ENCODE results near the gene RTF2. TPM values are rescaled to one million over a fixed set of nuclear protein-coding genes. Genes with fewer than 3 reads are reported as not detected.
A peak's percentile ranks its signal among the peaks of the same experiment; 100 is the strongest.

Gene RTF2
- total and polyA plus RNA-seq, 2 experiments from 2014 or later = 28.2 to 53.7 TPM

DNA sequence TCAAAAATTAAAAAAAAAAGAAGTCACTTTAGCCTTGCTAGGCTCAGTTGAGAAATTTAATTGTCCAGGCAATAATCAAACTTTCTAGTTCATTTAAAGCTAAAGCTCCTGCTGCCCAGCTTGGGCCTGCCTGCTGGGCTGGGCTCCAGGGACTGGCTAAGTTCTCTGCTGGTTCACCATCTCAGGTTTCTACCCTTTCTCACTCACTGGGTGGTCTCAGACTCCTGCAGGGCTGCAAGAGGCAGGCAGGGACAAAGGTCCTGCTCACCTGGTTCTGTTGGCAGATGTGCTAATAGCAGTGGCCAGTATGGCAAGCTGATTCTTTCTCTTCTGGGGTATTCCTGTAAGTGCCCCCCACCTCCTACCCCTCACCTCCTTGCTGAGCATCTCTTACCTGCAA is 21.2 kb upstream of the RTF2 start:
- no peaks in the 10 kb centered on the region for H3K79me2 ChIP-seq (replicated peaks; ENCODE audit: insufficient read depth)
- H3K36me3 ChIP-seq (ENCODE audit: insufficient read depth) = no peaks in the 10 kb centered on the region
- no peaks in the 10 kb centered on the region for H3K36me3 Mint-ChIP-seq (ENCODE audit: low read depth)
- no peaks in the 10 kb centered on the region; the same call in 2 of the 3 replicates for H3K4me1 Mint-ChIP-seq
- DNase-seq (ENCODE audit: low spot score) (peak; percentile 44), ATAC-seq (peak; percentile 85)
- no peaks in the 10 kb centered on the region for H3K4me1 ChIP-seq (ENCODE audit: insufficient read depth)
- H2AFZ ChIP-seq = no peak overlapping the region; the same call in 1 of the 2 replicates
- TF ChIP-seq ETS1 (IDR thresholded peaks at IDR 0.05) = no peak
- no peak for TF ChIP-seq POLR2AphosphoS5 (IDR thresholded peaks at IDR 0.05; ENCODE audit: low read depth)
- TF ChIP-seq CTCF (conservative IDR thresholded peaks at IDR 0.05; ENCODE audit: low read depth in 2 of 2) = no peak
- TF ChIP-seq, protein P1, sequence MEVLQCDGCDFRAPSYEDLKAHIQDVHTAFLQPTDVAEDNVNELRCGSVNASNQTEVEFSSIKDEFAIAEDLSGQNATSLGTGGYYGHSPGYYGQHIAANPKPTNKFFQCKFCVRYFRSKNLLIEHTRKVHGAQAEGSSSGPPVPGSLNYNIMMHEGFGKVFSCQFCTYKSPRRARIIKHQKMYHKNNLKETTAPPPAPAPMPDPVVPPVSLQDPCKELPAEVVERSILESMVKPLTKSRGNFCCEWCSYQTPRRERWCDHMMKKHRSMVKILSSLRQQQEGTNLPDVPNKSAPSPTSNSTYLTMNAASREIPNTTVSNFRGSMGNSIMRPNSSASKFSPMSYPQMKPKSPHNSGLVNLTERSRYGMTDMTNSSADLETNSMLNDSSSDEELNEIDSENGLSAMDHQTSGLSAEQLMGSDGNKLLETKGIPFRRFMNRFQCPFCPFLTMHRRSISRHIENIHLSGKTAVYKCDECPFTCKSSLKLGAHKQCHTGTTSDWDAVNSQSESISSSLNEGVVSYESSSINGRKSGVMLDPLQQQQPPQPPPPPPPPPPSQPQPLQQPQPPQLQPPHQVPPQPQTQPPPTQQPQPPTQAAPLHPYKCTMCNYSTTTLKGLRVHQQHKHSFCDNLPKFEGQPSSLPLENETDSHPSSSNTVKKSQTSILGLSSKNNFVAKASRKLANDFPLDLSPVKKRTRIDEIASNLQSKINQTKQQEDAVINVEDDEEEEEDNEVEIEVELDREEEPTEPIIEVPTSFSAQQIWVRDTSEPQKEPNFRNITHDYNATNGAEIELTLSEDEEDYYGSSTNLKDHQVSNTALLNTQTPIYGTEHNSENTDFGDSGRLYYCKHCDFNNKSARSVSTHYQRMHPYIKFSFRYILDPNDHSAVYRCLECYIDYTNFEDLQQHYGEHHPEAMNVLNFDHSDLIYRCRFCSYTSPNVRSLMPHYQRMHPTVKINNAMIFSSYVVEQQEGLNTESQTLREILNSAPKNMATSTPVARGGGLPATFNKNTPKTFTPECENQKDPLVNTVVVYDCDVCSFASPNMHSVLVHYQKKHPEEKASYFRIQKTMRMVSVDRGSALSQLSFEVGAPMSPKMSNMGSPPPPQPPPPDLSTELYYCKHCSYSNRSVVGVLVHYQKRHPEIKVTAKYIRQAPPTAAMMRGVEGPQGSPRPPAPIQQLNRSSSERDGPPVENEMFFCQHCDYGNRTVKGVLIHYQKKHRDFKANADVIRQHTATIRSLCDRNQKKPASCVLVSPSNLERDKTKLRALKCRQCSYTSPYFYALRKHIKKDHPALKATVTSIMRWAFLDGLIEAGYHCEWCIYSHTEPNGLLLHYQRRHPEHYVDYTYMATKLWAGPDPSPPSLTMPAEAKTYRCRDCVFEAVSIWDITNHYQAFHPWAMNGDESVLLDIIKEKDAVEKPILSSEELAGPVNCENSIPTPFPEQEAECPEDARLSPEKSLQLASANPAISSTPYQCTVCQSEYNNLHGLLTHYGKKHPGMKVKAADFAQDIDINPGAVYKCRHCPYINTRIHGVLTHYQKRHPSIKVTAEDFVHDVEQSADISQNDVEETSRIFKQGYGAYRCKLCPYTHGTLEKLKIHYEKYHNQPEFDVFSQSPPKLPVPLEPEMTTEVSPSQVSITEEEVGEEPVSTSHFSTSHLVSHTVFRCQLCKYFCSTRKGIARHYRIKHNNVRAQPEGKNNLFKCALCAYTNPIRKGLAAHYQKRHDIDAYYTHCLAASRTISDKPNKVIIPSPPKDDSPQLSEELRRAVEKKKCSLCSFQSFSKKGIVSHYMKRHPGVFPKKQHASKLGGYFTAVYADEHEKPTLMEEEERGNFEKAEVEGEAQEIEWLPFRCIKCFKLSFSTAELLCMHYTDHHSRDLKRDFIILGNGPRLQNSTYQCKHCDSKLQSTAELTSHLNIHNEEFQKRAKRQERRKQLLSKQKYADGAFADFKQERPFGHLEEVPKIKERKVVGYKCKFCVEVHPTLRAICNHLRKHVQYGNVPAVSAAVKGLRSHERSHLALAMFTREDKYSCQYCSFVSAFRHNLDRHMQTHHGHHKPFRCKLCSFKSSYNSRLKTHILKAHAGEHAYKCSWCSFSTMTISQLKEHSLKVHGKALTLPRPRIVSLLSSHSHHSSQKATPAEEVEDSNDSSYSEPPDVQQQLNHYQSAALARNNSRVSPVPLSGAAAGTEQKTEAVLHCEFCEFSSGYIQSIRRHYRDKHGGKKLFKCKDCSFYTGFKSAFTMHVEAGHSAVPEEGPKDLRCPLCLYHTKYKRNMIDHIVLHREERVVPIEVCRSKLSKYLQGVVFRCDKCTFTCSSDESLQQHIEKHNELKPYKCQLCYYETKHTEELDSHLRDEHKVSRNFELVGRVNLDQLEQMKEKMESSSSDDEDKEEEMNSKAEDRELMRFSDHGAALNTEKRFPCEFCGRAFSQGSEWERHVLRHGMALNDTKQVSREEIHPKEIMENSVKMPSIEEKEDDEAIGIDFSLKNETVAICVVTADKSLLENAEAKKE (CRISPR knock-in tag; IDR thresholded peaks at IDR 0.05) = no peak
- no peak for TF ChIP-seq EZH2 (IDR thresholded peaks at IDR 0.05; ENCODE audit: low read depth, unreplicated experiment)
- TF ChIP-seq JUNB (IDR thresholded peaks at IDR 0.05; ENCODE audit: unreplicated experiment) = no peak
- TF ChIP-seq EZH2phosphoT487 (IDR thresholded peaks at IDR 0.05; ENCODE audit: unreplicated experiment) = no peak
- no peak for TF ChIP-seq ZNF114 (CRISPR knock-in tag; IDR thresholded peaks at IDR 0.05)
- no peak for TF ChIP-seq ZNF331 (CRISPR knock-in tag; IDR thresholded peaks at IDR 0.05; ENCODE audit: low read depth)
- TF ChIP-seq REST (IDR thresholded peaks at IDR 0.05; ENCODE audit: unreplicated experiment) = no peak
- no peak for TF ChIP-seq NANOG (IDR thresholded peaks at IDR 0.05; ENCODE audit: borderline replicate concordance)
- TF ChIP-seq CREB1 (CRISPR knock-in tag; IDR thresholded peaks at IDR 0.05; ENCODE audit: low read depth) = no peak
- no peak for TF ChIP-seq STAT1 (IDR thresholded peaks at IDR 0.05; ENCODE audit: unreplicated experiment)
- no peak overlapping the region for H3K4me3 Mint-ChIP-seq
- H3F3A ChIP-seq (replicated peaks; ENCODE audit: low read depth) = no peaks in the 10 kb centered on the region
- no peaks in the 10 kb centered on the region for H3K27me3 ChIP-seq (ENCODE audit: insufficient read depth)
- no peaks in the 10 kb centered on the region for H3K9me3 Mint-ChIP-seq
- no peak overlapping the region for H3K27ac ChIP-seq (ENCODE audit: low read depth)
- peaks cover 8% of the 10 kb centered on the region for H3K27me3 Mint-ChIP-seq (ENCODE audit: insufficient read depth, low read depth, poor library complexity)
- H3K9me2 ChIP-seq (ENCODE audit: insufficient read depth) = no peaks in the 10 kb centered on the region
- no peaks in the 10 kb centered on the region for H4K20me1 ChIP-seq (replicated peaks; ENCODE audit: insufficient read depth)
- H3K4me3 ChIP-seq = no peak overlapping the region
- H3K27ac Mint-ChIP-seq = no peak overlapping the region
- no peak overlapping the region for H3K4me2 ChIP-seq
